Measurements from ENCODE around the gene ABHD5. TPM values are rescaled to one million over a fixed set of nuclear protein-coding genes. Genes with fewer than 3 reads are reported as not detected.

Gene ABHD5
- total RNA-seq, 1 donor from 2014 or later = 8.1 TPM

DNA sequence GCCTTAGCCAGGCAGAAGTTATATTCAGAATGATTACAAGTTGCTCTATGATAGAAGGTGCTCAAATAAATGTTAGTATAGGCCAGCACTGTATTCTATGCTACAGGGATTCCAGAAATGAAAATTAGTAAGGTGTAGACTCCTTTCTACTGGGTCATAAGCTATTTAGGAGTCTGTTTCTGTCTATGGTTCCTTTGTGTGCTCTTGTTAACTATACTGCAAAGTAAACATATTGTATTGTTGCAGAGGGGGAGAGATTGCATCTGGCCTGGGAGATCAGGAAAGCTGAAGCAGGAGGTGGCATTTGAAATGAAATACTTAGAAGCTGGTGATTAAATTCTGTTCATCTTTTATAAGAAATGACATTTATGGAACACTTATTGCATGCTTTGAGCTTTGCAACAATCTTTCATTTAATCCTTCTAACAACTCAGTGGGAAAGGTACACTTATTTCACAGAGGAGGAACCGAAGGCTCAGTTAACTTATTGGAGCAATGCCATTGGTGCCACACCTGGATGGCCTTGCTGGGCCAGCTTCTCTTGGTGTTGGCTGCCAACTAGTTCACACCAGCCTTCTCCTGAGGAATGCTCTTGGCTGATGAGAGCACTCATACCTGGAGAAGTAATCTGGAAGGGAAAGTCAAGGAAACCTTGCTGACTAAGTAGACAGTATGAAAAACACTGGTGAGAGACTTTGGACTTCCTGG is 39.1 kb downstream of the ABHD5 start:
- Mint-ChIP-seq H3K4me3 (ENCODE audit: unreplicated experiment) (no peak overlapping the region), H3K9me3 (ENCODE audit: unreplicated experiment) (no peaks in the 10 kb centered on the region)

GRCh38 chr3:43732747-43733425 is 42.1 kb downstream of the ABHD5 start:
- no peak for DNase-seq
- H3K27ac Mint-ChIP-seq (ENCODE audit: unreplicated experiment) = no peak overlapping the region
- H3K36me3 Mint-ChIP-seq (ENCODE audit: unreplicated experiment) = no peaks in the 10 kb centered on the region
- H3K27me3 Mint-ChIP-seq (ENCODE audit: unreplicated experiment) = no peaks in the 10 kb centered on the region
- TF ChIP-seq, protein P1, sequence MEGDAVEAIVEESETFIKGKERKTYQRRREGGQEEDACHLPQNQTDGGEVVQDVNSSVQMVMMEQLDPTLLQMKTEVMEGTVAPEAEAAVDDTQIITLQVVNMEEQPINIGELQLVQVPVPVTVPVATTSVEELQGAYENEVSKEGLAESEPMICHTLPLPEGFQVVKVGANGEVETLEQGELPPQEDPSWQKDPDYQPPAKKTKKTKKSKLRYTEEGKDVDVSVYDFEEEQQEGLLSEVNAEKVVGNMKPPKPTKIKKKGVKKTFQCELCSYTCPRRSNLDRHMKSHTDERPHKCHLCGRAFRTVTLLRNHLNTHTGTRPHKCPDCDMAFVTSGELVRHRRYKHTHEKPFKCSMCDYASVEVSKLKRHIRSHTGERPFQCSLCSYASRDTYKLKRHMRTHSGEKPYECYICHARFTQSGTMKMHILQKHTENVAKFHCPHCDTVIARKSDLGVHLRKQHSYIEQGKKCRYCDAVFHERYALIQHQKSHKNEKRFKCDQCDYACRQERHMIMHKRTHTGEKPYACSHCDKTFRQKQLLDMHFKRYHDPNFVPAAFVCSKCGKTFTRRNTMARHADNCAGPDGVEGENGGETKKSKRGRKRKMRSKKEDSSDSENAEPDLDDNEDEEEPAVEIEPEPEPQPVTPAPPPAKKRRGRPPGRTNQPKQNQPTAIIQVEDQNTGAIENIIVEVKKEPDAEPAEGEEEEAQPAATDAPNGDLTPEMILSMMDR (IDR thresholded peaks at IDR 0.05; ENCODE audit: partially characterized antibody, unreplicated experiment) = no peak
- H3K4me3 Mint-ChIP-seq (ENCODE audit: unreplicated experiment) = no peak overlapping the region
- H3K4me1 Mint-ChIP-seq (ENCODE audit: low read depth, unreplicated experiment) = no peaks in the 10 kb centered on the region
- H3K9me3 Mint-ChIP-seq (ENCODE audit: unreplicated experiment) = peaks cover 1% of the 10 kb centered on the region

More for the DNA sequence above, 39.1 kb downstream of the ABHD5 start:
- Mint-ChIP-seq H3K4me1 (ENCODE audit: low read depth, unreplicated experiment) (no peaks in the 10 kb centered on the region), H3K27me3 (ENCODE audit: unreplicated experiment) (no peaks in the 10 kb centered on the region), H3K27ac (ENCODE audit: unreplicated experiment) (no peak overlapping the region), H3K36me3 (ENCODE audit: unreplicated experiment) (no peaks in the 10 kb centered on the region)
- TF ChIP-seq, protein P1 (IDR thresholded peaks at IDR 0.05; ENCODE audit: partially characterized antibody, unreplicated experiment) = no peak
- no peak for DNase-seq

DNA sequence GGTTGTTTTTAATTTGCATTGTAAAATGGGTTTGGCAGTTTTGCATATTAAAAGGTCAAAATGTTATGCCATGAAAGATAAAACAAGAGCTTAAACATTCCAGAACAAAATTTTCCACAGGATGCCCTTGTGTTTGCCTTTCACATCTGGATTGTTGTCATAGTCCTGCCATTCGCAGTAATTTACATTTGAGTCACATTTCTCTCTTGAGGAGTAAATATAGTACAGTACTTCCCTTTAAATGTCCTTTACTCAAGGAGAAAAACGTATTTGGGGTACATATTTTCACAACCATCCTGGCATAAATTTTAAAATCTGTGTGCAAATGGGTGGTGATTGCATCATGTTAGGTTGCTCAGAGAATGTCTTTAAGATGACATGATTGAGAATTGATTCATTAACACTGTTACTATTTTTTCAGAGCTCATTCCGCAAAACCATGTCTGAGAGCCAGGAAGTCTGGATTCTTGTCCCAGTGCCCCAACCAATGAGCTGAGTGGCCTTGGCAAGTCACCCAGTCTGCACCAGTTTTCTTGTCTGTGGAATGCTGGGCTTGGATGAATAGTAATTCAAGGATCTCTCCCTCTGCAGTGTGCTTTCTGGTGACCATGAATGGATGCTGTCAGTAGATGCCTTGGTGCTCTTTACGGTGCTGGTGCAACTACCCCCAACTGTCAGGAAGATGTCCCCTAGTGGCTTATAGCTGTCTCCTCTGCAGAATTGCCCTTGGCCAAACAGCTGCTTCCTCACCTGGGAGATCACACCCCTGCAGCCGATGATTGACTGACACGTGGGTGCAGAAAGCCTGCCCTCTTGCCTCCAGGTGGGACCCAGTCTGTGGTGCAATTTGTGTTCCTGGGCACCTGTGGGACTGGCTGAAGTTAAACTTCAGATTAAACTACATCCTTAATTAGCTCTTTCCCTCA is 43.0 kb downstream of the ABHD5 start:
- H3K4me3 Mint-ChIP-seq (ENCODE audit: unreplicated experiment) = no peak overlapping the region
- TF ChIP-seq, protein P1 (IDR thresholded peaks at IDR 0.05; ENCODE audit: partially characterized antibody, unreplicated experiment) = no peak
- H3K27me3 Mint-ChIP-seq (ENCODE audit: unreplicated experiment) = no peaks in the 10 kb centered on the region
- peaks cover 1% of the 10 kb centered on the region for H3K9me3 Mint-ChIP-seq (ENCODE audit: unreplicated experiment)
- DNase-seq = no peak
- no peaks in the 10 kb centered on the region for H3K4me1 Mint-ChIP-seq (ENCODE audit: low read depth, unreplicated experiment)
- no peaks in the 10 kb centered on the region for H3K36me3 Mint-ChIP-seq (ENCODE audit: unreplicated experiment)
- H3K27ac Mint-ChIP-seq (ENCODE audit: unreplicated experiment) = no peak overlapping the region

- no peak for DNase-seq
- Mint-ChIP-seq H3K9me3 (ENCODE audit: unreplicated experiment) (peaks cover 1% of the 10 kb centered on the region), H3K4me3 (ENCODE audit: unreplicated experiment) (no peak overlapping the region), H3K36me3 (ENCODE audit: unreplicated experiment) (no peaks in the 10 kb centered on the region), H3K4me1 (ENCODE audit: low read depth, unreplicated experiment) (no peaks in the 10 kb centered on the region), H3K27me3 (ENCODE audit: unreplicated experiment) (no peaks in the 10 kb centered on the region), H3K27ac (ENCODE audit: unreplicated experiment) (no peak overlapping the region)
- TF ChIP-seq, protein P1 (IDR thresholded peaks at IDR 0.05; ENCODE audit: partially characterized antibody, unreplicated experiment) = no peak
These were observed 43.9 kb downstream of the ABHD5 start for GRCh38 chr3:43734685-43735084.

Data from glutamatergic neuron (in vitro differentiated cells).